HFFc6 (cell line): ENCODE results near the gene PPP1R10. TPM values are rescaled to one million over a fixed set of nuclear protein-coding genes. Genes with fewer than 3 reads are reported as not detected.

ENCODE experiments used
- DNase-seq: peaks from one replicate; pipeline ENCODE4 v3.0.0-alpha.2; 2018
- H3K27ac Mint-ChIP-seq: 2 replicates; pipeline ENCODE4 v1.8.0; 2020; ENCODE audit warnings: mild to moderate bottlenecking, mixed read lengths
- H3K27me3 Mint-ChIP-seq: 2 replicates; pipeline ENCODE4 v1.8.0; 2021; ENCODE audit warnings: mild to moderate bottlenecking, moderate library complexity, mixed read lengths; ENCODE audit not compliant: insufficient read depth
- H3K36me3 Mint-ChIP-seq: 2 replicates; pipeline ENCODE4 v1.8.0; 2021; ENCODE audit warnings: low read depth, mixed read lengths
- H3K4me1 Mint-ChIP-seq: 2 replicates; pipeline ENCODE4 v1.8.0; 2020; ENCODE audit warnings: low read depth, mixed read lengths
- H3K4me3 Mint-ChIP-seq: 2 replicates; pipeline ENCODE4 v1.8.0; 2020; ENCODE audit warnings: mild to moderate bottlenecking, moderate library complexity, mixed read lengths
- H3K9me3 Mint-ChIP-seq: 2 replicates; pipeline ENCODE4 v1.8.0; 2020; ENCODE audit warnings: mild to moderate bottlenecking, mixed read lengths
- total RNA-seq, 6 experiments: library from RNA; stranded (reverse); fragmentation: NEBNext Ultra II Directional; extraction: Animal tissue kit (Norgen Biotek cat#: 25700); gene quantifications; 2 replicates in 1 of 6; 3 replicates in 5 of 6; pipeline ENCODE4 v1.2.3, GENCODE V29; 2021
- TF ChIP-seq, protein P1 (sequence below): fragments of 200-600 bp; sonication (generic); IDR thresholded peaks from 2 replicates; pipeline ENCODE4 v1.5.0; 2021; ENCODE audit warnings: antibody characterized with exemption, mild to moderate bottlenecking

Gene PPP1R10
- total RNA-seq, 6 experiments from 2014 or later, result 62.4 to 75.4 (median 71.2) TPM

DNA sequence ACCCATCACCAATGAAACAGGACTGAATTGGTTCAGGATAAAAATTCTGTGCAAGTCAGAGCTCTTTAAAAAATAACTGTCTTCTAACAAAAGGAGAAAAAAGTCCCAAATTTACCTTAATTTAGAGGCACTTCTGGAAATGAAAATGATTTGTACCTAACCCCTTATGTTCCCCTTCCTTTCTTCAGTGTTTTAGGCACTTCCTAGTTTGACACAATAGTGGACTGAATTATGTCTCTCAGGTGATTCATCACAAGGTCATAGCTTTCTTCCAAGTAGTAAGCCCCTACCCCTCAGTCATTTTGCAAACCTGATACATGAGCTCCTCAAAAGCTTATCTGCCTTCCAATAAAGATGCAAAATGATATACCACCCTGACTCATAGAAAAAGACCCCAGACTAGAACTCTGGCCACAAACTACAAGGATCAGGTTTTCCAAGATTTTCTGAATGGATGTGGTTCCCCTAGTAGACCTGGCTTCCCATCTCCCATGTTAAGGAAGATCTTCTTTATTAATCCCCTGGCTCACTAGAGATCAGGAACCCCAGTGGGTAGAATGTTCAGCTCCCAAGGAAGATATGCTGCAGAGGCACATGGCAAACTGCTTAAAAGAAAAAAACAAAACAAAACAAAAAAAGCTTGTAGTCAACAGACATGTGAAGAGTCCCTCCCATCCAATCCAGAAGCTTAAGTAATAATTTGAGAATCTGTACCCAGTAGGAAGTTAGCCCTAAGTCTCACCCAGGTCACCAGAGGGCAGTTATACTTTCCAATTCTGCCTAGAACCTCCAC is 3.6 kb downstream of the PPP1R10 start:
- peak overlapping the region; percentile 99 for H3K27ac Mint-ChIP-seq
- peaks cover 32% of the 10 kb centered on the region for H3K27me3 Mint-ChIP-seq
- peak overlapping the region; percentile 97 for H3K4me3 Mint-ChIP-seq
- DNase-seq, result peak; percentile 24
- peaks cover 79% of the 10 kb centered on the region for H3K4me1 Mint-ChIP-seq
- TF ChIP-seq, protein P1, sequence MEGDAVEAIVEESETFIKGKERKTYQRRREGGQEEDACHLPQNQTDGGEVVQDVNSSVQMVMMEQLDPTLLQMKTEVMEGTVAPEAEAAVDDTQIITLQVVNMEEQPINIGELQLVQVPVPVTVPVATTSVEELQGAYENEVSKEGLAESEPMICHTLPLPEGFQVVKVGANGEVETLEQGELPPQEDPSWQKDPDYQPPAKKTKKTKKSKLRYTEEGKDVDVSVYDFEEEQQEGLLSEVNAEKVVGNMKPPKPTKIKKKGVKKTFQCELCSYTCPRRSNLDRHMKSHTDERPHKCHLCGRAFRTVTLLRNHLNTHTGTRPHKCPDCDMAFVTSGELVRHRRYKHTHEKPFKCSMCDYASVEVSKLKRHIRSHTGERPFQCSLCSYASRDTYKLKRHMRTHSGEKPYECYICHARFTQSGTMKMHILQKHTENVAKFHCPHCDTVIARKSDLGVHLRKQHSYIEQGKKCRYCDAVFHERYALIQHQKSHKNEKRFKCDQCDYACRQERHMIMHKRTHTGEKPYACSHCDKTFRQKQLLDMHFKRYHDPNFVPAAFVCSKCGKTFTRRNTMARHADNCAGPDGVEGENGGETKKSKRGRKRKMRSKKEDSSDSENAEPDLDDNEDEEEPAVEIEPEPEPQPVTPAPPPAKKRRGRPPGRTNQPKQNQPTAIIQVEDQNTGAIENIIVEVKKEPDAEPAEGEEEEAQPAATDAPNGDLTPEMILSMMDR, result 0 out of 2 replicates have a peak, but pooled peaks have one; percentile 10
- peaks cover 67% of the 10 kb centered on the region for H3K36me3 Mint-ChIP-seq
- peaks cover 17% of the 10 kb centered on the region for H3K9me3 Mint-ChIP-seq

DNA sequence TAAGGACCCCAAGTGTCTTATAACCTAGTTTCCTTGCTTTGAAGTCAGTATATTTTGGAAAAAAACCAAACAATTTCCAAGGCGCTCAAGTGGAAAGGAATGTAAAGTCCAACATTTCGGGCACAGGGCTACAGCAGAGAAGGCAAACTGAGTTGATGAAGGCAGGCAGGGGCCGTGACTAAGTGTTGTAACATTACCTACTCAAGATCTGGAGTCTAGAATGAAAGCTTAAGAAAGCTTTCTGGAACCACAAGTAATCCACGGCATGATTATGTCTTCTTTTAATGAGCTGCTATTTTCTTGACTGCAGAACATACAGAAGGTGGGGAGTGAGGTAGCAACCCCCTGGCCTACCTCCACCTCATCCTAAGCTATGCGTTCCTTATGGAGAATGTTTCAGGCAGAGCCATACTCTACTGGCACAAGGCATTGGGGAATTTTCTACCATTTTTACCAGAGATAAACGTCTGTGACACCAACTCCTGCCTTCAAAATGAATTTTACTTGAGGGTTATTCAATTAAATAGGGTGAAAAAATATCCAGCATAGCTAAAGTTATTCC is 4.3 kb downstream of the PPP1R10 start:
- peak overlapping the region; percentile 97; the same call in 1 of the 2 replicates for H3K4me3 Mint-ChIP-seq
- H3K36me3 Mint-ChIP-seq, result peaks cover 69% of the 10 kb centered on the region
- peak; percentile 52 for DNase-seq
- peaks cover 30% of the 10 kb centered on the region for H3K27me3 Mint-ChIP-seq
- TF ChIP-seq, protein P1, result no peak
- peak overlapping the region; percentile 99 for H3K27ac Mint-ChIP-seq
- H3K4me1 Mint-ChIP-seq, result peaks cover 77% of the 10 kb centered on the region
- peaks cover 17% of the 10 kb centered on the region for H3K9me3 Mint-ChIP-seq

DNA sequence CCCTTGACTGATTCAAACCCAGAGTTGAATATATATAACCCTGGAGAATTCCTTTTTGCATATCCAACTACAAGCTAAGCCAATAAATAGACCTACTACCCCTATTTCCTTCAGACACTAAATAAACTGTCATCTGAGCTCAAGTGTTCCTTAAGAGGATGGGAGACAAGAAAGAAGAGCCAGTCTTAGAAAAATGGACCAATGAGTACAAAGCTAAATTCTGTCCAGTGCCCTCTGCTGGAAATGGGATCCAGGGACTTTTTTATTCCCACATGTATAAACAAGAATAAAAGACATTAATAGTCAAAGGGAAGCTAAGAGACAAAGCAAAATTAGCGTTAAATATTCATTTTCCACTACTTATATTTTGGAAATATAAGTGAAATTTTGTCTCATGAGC is 4.8 kb downstream of the PPP1R10 start:
- Mint-ChIP-seq H3K27ac (peak overlapping the region; percentile 70), H3K4me1 (peaks cover 82% of the 10 kb centered on the region), H3K36me3 (peaks cover 74% of the 10 kb centered on the region), H3K4me3 (no peak overlapping the region), H3K27me3 (peaks cover 28% of the 10 kb centered on the region), H3K9me3 (peaks cover 16% of the 10 kb centered on the region)
- TF ChIP-seq, protein P1, result peak; percentile 68
- peak; percentile 43 for DNase-seq

DNA sequence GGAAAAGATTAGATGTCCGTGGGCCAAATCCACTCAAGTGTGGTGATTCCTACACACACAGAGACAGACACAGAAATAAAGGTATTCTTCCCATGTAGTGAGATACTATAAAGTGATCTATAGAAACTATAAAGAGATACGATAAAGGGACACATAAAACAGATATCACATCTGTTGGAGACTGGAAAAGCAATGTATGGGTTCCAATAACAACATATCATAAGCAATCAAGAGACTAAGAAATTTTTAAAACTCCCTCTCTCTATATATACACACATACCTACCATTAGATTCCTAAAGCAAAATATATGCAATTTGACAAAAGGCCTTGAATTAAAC is 5.2 kb downstream of the PPP1R10 start:
- no peak overlapping the region for H3K4me3 Mint-ChIP-seq
- DNase-seq, result no peak
- peak overlapping the region; percentile 70 for H3K27ac Mint-ChIP-seq
- H3K27me3 Mint-ChIP-seq, result peaks cover 24% of the 10 kb centered on the region
- peaks cover 78% of the 10 kb centered on the region for H3K4me1 Mint-ChIP-seq
- H3K36me3 Mint-ChIP-seq, result peaks cover 71% of the 10 kb centered on the region
- TF ChIP-seq, protein P1, result no peak
- peaks cover 12% of the 10 kb centered on the region for H3K9me3 Mint-ChIP-seq

DNA sequence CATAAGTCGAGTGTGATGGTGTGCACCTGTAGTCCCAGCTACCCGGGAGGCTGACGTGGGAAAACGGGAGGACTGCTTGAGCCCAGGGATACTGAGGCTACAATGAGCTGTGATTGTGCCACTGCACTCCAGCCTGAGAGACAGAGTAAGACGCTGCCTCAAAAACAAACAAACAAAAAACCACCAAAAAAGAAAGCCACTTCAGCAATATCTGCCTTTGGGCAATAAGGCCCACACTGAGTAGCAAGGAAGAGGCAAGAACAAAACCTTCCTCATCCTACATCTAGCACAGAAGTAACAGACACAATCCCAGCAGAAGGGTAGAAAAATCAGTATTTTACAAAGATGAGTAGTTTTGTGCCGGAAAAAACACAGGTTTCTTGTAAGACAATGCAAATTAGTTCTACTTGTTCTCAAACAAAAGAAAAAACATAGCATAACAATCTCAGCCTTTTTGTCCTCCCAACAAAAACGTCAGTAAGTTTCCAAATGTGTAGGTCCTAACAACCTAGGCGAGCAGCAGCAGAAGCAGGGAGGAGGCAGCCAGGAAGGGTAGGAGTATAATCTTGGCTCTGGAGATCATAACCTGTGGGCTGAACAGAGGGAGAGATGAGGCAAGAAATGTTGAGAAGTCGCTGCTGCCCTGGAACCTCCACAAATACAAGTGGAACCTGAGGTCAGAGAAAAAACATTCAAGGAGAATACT is 5.7 kb downstream of the PPP1R10 start:
- H3K4me3 Mint-ChIP-seq, result no peak overlapping the region
- peaks cover 7% of the 10 kb centered on the region for H3K9me3 Mint-ChIP-seq
- H3K36me3 Mint-ChIP-seq, result peaks cover 71% of the 10 kb centered on the region
- H3K4me1 Mint-ChIP-seq, result peaks cover 74% of the 10 kb centered on the region
- H3K27me3 Mint-ChIP-seq, result peaks cover 19% of the 10 kb centered on the region
- peak overlapping the region; percentile 70 for H3K27ac Mint-ChIP-seq
- TF ChIP-seq, protein P1, result no peak
- no peak for DNase-seq
